Measurements from ENCODE around the gene PARD3. TPM values are rescaled to one million over a fixed set of nuclear protein-coding genes. Genes with fewer than 3 reads are reported as not detected.
A peak's percentile ranks its signal among the peaks of the same experiment; 100 is the strongest.
"Not testable (repeated sequence)": the region's sequence is repeated elsewhere in the genome, so short reads cannot be mapped to it uniquely, and the experiment has no call there.

PARD3 gene
- total RNA-seq, 1 experiment from 2014 or later, result 51.7 TPM

DNA sequence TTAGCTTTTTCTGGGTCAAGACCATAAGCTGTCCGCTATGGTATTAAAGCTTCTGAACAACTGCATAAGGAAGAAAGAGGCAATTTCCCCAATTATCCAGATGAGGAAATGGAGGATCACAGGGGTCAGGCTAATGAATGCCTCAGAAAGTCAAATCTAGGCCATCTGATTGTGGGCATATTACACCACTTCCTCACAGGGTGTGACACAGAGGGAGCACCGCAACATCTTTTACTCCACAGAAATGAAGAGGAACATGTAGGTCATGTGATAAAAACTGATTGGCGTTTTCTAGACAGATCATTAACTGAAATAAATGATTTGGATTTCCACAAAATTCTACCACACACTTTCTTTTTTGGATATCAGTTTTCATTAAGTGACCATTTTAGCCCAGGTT, 384.4 kb downstream of the PARD3 start:
- DNase-seq (ENCODE audit: low read depth), result no peak

DNA sequence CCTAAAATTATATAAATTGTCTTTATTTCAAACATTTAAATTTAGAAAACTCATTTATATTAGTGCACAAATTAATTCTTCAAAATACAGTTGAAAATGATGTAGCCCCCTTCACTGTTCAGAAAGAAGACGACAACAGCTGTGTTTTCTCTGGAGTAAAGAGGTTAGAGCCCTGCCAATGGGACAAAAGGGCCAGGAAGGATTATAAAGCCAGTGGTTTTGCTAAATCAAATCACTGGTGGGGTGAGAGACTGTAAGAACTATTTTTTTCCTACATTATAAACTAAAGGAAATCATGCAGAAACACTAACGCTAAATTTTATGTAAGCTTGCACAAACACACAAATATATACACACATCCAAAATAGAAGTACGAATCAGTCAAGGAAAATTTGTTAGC, 386.6 kb downstream of the PARD3 start:
- DNase-seq (ENCODE audit: low read depth), result no peak

DNA sequence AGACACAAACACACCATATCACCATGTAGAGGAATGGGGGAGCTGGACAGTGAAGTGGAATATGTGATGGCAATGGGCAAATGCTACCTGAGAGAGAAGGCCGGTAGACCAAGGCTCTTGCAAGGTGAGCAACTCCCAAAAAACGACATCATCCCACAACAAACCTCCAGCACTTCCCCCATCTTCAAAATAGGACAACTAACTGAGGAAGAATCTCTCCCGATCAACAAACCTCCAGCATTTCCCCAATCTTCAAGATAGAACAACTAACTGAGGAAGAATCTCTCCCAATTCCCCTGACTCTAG, 387.2 kb downstream of the PARD3 start:
- DNase-seq (ENCODE audit: low read depth), result no peak

DNA sequence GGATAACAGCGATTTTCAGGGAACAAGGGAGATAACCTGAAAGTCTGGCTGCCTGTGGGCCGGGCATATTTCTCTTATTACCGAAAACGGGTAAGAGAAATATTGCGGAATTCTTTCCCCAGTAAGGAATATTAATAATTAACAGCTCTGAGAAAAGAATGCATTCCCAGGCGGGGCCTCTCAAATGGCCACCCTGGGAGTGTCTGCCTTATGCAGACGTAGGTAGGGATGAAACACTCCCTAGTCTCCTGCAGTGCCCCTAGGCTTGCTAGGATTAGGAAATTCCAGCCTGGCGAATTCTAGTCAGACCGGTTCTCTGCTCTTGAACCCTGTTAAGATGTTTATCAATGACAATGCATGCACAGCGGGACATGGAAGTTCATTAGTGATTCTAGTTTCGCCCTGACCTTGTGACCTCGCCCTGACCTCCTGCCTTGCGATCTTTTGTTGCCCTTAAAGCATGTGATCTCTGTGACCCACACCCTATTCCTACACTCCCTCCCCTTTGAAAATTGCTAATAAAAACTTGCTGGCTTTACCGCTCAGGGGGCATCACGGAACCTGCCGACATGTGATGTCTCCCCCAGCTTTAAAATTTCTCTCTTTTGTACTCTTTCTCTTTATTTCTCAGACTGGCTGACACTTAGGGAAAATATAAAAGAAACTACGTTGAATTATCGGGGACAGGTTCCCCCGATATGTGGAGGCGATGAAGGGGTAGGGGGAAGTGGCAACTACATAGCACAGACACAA, 387.8 kb downstream of the PARD3 start:
- not testable (repeated sequence) for DNase-seq (ENCODE audit: low read depth)

DNA sequence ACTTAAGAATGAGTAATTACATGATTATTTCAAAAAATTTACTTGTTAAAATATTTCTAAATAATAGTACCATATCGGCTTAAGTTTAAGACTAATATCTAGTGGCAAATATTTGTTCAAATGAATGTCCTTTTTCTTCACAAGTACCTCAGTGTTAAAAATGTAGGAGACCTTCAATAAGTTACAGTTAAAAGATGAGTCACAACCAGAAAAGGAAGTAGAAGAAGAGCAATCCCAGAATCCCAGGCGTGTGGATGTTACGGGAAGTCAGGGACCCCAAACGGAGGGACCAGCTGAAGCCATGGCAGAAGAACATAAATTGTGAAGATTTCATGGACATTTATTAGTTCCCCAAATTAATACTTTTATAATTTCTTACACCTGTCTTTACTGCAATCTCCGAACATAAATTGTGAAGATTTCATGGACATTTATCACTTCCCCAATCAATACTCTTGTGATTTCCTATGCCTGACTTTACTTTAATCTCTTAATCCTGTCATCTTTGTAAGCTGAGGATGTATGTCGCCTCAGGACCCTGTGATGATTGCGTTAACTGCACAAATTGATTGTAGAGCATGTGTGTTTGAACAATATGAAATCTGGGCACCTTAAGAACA, 388.4 kb downstream of the PARD3 start:
- DNase-seq (ENCODE audit: low read depth), result not testable (repeated sequence)

DNA sequence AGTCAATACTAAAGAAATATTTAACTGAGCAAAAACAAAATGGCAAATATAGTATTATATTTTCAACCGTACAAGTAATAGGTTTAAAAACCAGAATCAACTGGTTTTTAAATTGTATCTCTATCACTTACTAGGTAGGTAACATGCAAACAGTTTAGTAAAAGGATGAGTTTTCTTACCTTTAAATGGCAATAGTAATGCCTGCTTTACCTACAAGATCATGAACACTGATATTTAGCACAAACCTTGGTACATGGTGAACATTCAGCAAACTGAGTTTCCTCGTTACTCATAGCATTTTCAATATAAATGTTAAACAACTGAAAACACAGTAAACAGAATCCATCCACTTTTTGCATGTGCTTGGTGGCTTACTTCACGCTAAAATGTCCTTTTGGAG, 389.1 kb downstream of the PARD3 start:
- DNase-seq (ENCODE audit: low read depth), result no peak

DNA sequence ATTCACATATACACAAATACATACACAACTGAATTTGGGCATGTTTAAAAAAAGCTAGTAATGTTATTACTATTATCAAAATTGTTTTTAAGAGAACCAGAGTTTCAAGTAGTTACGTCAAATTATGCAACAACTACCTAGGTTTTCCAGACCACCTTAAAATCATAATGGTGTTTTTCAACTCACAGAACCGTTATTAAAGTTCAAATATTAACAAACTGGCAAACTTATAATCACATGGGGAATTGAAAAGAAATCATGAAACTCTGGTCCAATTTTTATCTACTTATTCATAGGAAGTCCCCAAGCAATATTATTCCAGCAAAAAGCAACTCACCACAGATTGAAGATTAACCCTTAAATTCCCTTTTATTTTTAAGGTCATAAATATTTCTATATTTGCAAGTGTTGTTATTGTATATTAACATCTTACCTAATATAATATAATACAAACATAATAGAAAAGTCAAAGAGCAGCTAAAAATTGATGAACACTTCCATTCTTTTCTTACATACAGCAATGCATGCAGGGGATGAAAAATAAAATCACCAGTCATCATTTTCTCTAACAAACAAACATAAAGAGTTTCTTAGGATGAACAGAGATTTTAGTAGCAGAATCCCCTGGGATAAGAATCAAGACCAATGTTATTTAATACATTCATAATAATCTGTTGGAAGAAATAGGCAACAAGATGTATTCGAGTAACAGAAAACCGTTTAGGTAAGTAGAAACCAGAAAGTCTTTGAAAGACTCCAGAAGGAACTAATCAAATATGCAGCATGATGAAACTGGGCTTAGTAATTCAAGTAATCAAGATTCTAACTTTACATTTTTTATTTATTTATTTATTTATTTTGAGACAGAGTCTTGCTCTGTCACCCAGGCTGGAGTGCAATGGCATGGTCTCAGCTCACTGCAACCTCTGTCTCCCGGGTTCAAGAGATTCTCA, 391.1 kb downstream of the PARD3 start:
- DNase-seq (ENCODE audit: low read depth), result no peak

DNA sequence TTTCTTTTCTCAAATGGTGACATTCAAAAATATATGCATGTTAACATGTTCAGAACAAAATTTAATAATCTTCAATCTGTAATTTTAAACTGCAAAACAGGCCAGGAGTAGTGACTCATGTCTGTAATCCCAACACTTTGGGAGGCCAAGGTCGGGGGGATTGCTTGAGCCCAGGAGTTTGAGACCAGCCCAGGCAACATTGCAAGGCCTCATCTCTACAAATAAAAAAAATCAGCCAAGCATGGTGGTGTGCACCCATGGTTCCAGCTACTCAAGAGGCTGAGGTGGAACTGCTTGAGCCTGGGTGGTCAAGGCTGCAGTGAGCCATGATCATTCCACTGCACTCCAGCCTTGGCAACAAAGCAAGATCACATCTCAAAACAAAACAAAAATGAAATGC, 394.3 kb downstream of the PARD3 start:
- DNase-seq (ENCODE audit: low read depth), result no peak

DNA sequence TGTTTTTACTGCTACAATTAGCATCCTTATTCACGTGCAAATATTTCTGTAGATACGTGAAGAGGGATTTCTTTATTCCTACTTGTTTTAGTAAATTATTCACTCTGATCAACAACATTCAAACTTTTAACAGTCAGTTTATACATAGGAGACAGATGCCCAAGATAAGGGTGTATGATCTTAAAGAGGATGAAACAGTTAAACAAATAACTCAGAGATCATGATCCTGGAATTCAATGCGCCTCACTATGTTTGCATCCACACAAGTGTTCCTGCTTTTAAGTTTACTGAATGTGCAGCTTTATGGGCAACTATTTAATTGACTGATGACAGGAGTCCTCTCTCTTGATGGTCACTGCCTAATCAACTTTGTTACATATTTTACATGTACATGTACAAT, 394.8 kb downstream of the PARD3 start:
- DNase-seq (ENCODE audit: low read depth), result no peak

DNA sequence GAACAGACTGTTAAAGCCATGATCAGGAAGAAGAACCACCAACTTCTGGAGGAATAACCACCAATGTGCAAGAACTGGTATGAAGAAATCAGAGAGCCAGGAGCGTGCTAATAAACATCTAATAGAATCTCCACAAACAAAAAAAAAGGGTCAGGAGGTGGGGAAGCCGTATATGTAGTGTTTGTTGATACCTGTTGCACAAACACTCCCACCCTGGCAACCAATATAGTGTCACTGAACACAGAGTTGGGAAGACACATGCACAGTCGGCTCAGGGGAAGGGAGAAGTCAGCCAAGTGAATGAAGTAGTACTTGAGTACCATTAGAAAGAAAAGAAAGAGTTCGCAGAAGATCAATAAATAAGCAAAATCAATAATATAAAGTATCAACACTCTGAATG, 400.1 kb downstream of the PARD3 start:
- DNase-seq (ENCODE audit: low read depth), result no peak

DNA sequence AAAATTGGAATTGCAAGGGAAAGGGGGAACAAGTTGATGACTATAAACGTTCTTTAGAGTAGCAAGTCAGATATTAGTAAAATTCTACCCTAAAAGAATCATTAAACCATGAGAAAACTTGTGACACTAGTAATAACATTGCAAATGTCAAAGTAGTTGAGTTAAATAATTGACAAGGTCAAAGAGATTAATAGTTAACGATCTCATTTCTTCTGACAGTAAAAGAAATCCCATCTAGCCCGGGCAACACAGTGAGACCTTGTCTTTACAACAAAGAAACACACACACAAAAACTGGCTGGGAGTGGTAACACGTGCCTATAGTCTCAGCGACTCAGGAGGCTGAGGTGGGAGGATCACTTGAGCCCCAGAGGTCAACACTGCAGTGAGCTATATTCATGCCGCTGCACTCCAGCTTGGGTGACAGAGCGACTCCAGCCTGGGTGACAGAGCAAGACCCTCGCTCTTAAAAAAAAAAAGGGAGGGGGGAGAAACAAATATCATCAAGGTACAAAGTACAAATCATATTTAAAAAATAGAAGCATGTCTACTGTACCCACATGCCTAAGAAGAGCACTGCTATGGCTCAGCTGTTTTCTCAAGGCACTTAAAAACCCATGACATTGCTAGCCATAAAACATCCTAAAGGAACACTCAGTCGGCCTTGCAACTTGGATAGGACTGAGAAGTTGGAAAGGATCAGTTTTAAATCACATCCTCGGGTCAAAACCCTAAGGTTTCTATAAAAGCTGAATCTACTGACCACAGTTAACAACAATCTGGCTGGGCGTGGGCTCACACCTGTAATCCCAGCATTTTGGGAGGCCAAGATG, 401.1 kb downstream of the PARD3 start:
- DNase-seq (ENCODE audit: low read depth), result no peak

DNA sequence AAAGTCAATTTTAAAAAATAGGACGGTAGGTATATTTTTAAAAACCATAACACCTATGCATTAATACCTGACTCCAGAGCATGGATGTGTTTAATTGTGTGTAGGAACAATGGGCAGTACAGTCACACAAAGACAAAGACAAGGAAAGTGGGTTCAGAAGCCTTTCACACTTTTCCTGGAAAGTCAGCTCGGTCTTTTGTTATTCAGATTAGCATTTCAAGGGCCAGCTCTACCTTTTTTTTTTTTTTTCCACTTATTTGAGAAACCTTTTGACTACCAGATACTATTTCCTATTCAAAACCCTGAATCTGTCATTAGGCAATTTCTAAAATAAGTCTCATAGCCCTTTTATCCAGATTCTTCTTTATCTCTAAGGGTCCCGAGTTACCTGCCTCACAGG, 401.9 kb downstream of the PARD3 start:
- no peak for DNase-seq (ENCODE audit: low read depth)

DNA sequence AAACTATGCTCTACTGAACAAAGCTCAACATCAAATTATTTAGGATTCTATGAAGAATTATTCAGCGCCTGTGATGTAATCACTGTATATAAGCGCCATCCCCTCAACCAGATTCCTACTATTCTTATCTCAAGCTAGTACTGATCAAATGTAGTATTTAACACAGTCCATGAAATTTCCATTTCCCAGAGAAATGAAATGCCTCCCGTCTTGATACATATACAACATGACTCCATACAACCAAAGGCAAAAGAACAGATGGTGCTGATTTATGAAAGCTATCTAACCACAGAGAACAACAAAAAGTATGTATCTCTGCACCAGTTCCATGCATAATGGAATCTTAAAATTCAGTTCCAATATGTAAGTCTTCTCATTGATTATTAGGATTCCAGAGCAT, 406.1 kb downstream of the PARD3 start:
- DNase-seq (ENCODE audit: low read depth), result no peak

DNA sequence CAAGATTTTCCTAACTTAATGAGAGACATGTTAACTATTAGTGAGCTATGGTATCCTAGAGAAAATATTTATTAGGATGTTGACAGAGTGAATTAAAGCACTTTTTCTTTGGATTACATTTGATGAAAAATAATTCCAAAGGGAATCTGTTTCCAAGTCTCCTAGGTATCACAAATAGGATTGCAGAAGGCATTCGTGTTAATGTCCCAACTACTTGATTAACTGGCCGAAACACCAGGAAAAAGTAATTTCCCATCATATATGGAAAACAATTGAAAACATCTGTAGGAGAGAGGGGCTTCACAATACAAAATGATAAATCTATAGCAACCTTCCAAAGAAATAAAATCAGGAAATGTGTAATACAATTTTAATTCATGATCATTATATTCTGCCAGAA, 406.7 kb downstream of the PARD3 start:
- no peak for DNase-seq (ENCODE audit: low read depth)

DNA sequence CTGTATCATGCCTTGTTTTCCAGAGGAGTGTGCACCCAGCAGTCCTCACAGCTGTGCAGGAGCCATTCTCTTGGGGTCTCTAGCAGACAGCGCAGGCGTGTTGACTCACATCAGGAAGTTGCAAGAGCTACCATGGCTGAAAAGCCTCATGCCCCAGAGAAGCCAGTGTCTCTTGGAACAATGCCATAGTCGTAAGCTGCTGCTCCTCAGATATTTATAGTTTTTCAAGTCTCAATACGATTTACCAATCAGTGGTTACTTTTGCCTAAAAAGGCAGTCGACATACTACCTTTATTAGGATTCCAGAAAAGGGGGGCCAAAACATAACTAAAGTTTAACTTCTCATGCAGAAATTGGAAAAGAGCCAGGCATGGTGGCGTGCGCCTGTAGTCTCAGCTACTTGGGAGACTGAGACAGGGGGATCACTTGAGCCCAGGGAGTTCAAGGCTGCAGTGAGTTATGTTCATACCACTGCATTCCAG, 407.7 kb downstream of the PARD3 start:
- DNase-seq (ENCODE audit: low read depth), result peak; percentile 62

DNA sequence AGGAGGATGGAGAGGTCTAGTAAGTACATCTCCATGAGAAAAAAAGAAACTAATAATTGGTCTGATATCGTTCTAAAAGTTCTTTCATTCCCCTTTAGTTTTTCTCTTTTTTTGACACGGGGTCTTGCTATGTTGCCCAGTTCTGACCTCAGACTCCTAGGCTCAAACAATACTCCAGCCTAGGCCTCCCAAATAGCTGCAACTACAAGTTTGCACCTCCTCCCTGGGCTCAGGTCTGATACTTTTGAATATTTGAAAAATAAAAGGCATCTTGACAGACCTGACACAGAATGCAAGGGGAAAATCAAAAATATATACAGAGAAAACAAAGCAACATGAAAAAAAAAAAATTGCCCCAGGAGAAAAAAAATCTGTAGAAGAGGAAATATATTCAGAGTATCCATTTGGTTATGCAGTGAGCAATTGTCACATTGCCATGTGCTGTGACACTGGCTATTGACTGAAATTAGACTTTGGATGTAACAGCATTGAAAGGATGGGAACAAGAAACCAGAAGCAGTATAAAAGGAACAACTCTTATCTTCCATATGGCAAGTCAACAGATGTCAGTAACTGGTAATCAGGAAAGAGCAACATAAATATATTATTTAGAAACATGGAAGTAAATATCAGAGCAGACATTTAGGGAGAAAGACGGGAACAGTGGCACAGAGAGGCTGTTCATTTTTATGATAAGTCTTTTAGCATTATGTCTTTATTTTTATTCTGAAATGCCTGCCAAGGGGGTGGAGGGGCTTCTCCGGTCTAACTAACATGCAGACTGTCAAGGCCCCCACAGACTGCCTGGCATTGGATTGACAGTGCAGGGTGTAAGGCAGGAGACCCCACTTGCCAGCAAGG, 408.4 kb downstream of the PARD3 start:
- no peak for DNase-seq (ENCODE audit: low read depth)

DNA sequence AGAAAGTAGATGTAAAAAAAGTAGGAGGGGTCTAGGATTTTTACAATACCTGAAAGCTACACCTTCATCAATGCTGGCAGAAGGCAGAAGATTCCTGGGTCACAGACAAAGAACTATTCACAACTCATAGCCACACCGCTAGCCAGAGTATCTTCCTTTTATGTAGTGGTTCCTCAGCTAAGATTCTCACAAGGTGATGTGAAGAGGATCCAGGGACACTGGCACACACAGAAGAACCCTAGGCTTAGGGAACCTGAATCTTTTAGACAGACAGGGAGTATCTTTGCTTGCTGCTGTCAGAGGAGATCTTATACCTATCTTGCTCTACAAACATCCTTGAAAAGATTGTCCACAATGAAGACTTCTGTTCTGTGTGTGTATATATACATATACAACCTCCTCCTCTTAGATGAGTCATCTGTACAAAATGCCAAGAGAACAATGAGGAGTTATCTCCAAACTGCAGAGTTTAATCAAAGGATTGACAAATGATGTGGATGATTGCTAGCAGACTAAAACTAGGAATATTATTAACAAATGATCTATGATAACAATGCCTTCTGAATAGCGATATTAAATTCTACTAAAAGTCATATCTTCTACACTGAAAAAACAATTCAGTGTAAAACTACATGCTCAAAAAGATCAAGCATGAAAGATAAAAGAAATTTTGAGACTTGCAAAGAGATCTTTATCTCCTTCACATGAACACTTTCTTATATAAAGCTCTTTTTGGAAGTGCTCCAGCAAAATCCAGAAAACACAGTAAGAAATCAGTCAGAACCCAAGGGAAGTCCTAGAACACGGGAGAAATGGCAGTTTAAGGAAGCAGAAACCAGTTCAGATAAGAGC, 409.3 kb downstream of the PARD3 start:
- peak; percentile 35 for DNase-seq (ENCODE audit: low read depth)

DNA sequence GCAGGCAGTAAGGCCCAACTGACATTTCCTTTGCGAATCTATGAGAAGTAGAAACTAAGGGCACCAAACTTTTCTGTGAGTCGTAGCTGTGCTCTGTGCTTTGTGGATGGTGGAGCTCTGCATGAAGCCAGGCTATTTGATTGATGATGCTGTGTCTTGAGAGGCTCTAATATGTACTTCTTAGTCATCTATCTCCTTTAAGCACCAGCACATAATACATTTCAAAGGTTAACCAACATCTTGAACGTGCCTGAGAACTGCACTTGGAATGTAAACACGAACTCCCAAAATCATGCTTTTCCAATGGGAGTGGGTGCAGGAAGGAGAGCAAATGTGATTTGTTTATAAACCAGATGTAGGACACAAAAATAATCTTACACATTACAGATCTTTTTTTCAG, 411.6 kb downstream of the PARD3 start:
- DNase-seq (ENCODE audit: low read depth), result no peak

DNA sequence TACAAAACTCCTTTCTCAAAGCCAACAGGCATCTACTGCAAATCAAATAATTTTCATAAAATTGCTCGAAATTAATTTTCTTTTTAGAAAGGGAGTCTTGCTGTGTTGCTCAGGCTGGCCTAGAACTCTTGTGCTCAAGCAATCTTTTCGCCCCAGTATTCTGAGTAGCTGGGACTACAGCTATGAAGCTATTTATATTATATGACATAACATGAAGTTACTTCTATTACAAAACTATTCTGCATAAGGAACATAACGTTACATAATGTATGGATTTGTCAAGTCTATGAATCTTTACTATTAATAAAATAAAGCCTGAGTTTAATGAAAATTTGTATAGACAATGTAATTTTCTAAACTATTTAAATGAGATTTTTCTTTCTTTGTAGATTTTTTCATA, 415.0 kb downstream of the PARD3 start:
- no peak for DNase-seq (ENCODE audit: low read depth)

DNA sequence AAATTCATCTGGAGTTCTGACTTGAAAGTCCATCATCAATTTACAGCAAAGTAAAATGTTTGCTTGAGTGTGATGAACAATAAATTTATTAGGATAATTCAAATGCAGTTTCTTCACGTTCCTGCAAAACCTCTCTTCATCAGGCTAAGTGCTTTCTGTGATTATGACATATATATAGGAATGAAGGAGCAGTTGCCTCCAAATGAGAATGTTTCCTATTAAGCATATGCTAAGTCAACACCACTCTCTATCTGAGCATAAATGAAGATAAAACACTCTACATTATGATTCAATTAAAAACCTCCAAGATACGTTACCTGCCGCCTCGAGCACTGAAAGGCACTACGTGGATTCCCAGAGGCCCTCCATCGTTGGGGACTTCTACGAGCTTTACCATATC, 416.1 kb downstream of the PARD3 start:
- no peak for DNase-seq (ENCODE audit: low read depth)
